Left renal cortex interstitium (tissue), 4 donors: ENCODE results near the gene NUCB1. TPM values are rescaled to one million over a fixed set of nuclear protein-coding genes. Genes with fewer than 3 reads are reported as not detected.
"Not testable (repeated sequence)": the region's sequence is repeated elsewhere in the genome, so short reads cannot be mapped to it uniquely, and the experiment has no call there.

Source experiments
- DNase-seq, 4 donors: peaks; one replicate each; pipeline ENCODE4 v3.0.0-alpha.2; 2013; ENCODE audit warnings: low read depth in 4 of 4, low spot score in 2 of 4, missing footprints in 1 of 4
- polyA plus RNA-seq, 4 donors: library from polyadenylated mRNA; unstranded; fragments of 120-200 nt; gene quantifications; one replicate each; pipeline ENCODE4 v1.2.1, GENCODE V29; 2013; ENCODE audit not compliant: insufficient read length in 4 of 4

The NUCB1 gene
- polyA plus RNA-seq, 4 donors = 249 to 328 (median 311) TPM

GRCh38 chr19:48902291-48902690 is 2.2 kb downstream of the NUCB1 start:
- not testable (repeated sequence) for DNase-seq

DNA sequence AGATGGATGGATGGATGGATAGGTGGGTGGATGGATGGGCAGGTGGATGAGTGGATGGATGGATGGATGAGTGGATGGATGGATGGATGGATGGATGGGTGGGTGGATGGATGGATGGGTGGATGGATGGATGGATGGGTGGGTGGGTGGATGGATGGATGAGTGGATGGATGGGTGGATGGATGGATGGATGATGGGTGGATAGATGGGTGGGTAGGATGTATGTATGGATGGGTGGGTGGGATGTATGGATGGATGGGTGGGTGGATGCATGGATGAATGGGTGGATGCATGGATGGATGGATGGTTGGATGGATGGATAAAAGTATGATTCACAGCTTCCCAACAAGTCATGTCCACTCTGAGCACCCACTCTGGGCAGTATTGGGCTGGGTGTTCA is 3.7 kb downstream of the NUCB1 start:
- not testable (repeated sequence) for DNase-seq

DNA sequence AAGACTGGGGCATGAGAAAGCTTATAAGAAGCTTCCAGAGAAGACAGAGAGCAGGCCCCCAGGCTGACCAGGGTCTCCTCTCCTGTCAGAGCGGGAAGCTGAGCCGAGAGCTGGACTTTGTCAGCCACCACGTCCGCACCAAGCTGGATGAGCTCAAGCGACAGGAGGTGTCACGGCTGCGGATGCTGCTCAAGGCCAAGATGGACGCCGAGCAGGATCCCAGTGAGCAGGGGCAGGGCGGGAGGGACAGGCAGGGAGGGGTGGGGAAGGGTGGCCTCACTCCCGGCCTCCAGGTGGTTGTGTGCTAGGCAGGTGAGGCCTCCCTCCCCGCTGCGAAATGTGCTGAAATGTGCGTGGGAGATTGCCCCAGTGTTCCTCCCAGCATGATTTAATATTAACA is 5.6 kb downstream of the NUCB1 start:
- no peak for DNase-seq

GRCh38 chr19:48906324-48906723 is 6.2 kb downstream of the NUCB1 start:
- no peak for DNase-seq

DNA sequence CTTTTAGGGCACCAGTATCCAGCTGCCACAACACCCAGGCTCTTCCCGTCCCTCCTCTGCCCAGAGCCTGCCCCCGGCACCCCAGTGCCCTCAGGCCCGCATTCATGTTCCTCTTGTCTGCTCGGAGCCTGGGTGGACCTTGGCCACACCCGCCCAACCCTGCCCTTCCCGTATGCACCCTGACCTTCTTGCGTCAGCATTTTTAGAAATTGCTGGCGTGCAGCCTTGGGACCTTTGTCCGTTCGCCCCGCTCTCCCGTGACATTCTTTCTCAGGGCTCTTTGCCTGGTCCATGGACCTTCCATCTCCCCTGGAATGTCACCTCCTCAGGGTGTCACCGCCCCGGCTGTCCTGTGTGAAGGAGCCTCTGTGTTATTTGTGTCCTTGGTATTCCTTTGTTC is 7.6 kb downstream of the NUCB1 start:
- DNase-seq = no peak

DNA sequence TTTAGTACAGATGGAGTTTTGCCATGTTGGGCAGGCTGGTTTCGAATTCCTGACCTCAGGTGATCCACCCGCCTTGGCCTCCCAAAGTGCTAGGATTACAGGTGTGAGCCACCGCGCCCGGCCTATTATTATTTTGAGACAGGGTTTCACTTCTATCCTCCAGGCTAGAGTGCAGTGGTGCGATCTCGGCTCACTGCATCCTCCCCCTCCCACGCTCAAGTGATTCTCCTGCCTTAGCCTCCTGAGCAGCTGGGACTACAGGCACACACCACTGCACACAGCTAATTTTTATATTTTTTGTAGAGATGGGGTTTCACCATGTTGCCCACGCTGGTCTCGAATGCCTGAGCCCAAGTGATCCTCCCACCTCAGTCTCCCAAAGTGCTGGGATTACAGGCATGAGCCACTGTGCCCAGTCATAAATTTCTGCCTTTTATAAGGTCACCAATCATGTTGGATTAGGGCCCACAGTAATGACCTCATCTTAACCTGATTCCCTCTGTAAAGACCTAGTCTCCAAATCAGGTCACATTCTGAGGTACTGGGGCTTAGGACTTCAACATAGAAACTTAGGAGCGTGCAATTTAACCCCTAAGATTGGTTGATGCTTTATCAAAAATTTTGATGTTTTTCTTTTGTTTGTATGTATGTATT is 9.4 kb downstream of the NUCB1 start:
- not testable (repeated sequence) for DNase-seq

DNA sequence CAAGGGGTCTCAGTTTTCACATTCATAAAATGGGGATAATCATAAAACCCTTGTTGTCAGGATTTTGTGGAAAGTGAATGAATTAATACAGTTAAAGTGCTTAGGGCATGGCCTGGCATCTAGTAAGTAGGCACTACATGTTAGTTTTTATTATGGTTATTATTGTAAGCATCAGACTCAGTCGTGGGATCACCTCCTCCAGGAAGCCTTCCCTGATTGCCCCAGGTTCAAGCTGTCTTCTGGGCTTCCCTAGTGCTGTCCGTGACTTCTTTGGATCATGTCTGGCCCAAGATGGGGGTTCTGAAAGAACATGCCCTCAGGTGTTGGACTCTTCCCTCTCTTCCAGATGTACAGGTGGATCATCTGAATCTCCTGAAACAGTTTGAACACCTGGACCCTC is 10.7 kb downstream of the NUCB1 start:
- DNase-seq = no peak

DNA sequence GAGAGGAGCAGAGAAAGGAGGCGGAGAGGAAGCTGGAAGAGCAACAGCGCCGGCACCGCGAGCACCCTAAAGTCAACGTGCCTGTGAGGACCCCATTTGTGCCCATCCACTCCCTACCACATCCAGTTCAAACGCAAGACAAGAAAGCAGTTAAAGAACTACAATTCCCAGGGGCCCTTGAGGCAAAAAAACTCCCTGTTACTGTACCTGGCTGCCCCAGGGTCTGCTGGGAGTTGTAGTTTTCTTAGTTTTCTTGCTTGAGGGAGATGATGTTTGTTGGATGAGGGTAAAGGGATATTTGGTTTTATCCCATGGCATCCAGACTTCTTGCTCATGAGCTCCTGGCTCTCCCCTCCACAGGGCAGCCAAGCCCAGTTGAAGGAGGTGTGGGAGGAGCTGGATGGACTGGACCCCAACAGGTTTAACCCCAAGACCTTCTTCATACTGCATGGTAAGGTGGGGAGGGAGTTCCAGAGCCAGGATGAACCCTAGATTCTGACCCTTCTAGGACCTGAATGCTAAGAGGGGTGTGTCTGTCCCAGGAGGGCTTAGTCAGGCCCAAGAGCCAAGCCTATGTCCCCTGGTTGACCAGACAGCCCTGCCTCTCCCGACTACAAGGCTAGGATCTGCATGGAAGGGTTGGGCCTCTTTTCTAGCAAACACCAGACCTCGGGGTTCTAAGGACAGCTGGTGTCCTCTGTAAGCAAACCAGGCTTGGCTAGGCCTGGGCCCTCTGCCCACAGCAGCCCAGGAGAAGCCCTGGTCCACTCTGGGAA is 13.2 kb downstream of the NUCB1 start:
- DNase-seq = no peak

DNA sequence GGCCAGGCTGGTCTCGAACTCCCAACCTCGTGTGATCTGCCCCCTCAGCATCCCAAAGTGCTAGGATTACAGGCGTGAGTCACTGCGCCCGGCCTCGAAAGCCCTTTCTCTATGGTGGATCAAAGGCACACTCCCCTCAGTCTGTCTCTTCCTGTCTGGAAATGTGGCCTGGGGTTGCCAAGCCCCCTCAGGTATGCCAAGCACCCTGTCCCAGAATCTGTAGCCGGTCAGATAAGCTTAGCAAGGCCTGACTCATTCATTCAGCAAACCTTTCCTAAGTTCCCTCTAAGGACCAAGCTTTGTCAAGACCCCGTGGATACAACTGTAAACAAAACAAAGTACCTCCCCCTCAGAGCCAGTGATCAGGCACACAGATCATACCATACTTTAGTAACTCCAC is 14.1 kb downstream of the NUCB1 start:
- no peak for DNase-seq

DNA sequence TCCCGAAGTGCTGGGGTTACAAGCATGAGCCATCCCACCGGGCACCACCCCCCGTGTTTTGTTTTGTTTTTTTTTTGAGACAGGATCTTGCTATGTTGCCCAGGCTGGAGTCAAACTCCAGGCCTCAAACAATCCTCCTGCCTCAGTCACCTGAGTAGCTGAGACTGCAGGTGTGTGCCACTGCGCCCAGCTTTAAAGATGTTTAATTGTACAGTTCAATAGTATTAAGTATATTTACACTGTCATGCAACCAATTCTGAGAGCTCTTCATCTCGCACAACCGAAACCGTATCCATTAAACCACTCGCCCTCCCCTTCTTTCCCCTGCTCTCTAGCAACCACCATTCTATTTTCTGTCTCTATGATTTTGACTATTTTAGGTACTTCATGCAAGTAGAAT is 15.6 kb downstream of the NUCB1 start:
- no peak for DNase-seq

DNA sequence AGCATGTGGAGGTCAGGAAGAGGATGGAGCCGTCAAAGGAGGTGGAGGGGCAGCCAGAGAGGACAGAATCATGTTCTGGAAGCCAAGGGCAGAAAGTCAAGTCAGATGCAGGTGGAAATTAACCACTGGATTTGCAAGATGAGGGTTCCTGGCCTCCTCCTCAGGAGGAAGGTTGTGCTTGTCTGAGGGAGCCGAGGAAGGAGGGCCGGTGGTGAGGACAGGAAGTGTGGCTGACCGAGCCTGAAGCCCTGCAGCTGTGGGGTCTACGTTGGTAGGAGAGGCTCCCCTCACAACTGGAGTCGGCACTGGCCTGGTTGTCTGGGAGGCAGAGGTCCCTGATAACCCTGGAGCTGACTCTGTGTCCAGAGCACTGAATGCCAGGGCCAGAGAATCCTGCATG is 18.0 kb downstream of the NUCB1 start:
- no peak for DNase-seq

DNA sequence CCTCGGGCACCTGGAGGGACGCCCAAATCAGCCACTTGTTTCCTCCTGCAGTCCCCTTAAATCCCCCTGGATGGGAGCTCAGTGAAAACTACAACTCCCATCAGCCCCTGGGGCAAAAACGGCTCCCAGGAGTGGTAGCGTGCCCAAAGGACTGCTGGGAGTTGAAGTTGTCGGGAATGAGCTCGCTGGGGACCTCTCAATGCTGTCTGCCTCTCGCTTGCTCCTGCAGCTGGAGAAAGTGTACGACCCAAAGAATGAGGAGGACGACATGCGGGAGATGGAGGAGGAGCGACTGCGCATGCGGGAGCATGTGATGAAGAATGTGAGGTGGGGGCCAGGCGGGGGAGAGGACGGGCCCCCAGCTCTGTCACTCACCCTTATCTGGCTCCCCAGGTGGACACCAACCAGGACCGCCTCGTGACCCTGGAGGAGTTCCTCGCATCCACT is 18.7 kb downstream of the NUCB1 start:
- DNase-seq = no peak

DNA sequence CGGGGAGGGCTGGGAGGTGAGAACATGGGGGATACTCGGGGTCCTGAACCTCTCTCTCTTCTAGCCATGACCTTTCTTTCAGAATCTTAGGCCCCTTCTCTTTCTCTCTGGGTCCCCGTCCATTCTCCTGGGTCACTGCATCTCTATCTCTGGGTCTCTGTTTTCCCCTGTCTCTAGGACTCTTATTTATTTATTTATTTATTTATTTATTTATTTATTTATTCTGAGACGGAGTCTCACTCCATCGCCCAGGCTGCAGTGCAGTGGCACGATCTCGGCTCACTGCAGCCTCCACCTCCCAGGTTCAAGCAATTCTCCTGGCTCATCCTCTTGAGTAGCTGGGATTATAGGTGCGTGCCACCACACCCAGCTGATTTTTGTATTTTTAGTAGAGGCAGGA is 19.2 kb downstream of the NUCB1 start:
- not testable (repeated sequence) for DNase-seq

GRCh38 chr19:48920949-48921348 is 20.8 kb downstream of the NUCB1 start:
- no peak for DNase-seq

DNA sequence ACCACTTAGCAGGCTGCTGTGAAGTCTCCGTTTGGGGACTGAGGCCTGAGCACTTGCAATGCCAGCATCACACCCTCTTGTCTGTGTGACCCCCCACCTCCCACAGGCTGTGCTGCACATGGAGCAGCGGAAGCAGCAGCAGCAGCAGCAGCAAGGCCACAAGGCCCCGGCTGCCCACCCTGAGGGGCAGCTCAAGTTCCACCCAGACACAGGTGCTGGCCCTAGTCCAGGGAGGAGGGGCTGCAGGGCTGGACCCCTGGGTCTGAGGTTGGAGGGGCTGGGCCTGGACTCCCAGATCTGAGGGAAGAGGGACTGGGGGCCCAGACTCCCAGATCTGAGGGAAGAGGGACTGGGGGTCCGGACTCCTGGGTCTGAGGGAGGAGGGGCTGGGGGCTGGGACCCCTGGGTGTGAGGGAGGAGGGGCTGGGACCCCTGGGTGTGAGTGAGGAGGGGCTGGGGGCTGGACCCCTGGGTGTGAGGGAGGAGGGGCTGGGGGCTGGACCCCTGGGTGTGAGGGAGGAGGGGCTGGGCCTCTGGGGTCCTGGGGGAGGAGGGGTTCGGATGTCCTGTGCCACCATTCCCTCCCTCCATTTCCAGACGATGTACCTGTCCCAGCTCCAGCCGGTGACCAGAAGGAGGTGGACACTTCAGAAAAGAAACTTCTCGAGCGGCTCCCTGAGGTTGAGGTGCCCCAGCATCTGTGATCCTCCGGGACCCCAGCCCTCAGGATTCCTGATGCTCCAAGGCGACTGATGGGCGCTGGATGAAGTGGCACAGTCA is 21.8 kb downstream of the NUCB1 start:
- DNase-seq = no peak

GRCh38 chr19:48922548-48923490 is 22.7 kb downstream of the NUCB1 start:
- DNase-seq = no peak

GRCh38 chr19:48925240-48925843 is 25.2 kb downstream of the NUCB1 start:
- DNase-seq = no peak

DNA sequence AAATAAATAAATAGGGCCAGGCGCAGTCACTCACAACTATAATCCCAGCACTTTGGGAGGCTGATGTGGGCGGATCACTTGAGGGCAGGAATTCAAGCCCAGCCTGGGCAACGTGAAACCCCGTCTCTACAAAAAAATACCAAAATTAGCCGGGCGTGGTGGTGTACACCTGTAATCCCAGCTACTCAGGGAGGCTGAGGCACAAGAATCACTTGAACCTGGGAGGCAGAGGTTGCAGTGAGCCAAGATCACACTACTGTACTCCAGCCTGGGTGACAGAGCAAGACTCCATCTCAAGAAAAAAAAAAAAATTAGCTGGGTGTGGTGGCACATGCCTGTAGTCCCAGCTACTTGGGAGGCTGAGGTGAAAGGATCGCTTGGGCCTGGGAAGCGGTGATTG is 25.8 kb downstream of the NUCB1 start:
- not testable (repeated sequence) for DNase-seq

DNA sequence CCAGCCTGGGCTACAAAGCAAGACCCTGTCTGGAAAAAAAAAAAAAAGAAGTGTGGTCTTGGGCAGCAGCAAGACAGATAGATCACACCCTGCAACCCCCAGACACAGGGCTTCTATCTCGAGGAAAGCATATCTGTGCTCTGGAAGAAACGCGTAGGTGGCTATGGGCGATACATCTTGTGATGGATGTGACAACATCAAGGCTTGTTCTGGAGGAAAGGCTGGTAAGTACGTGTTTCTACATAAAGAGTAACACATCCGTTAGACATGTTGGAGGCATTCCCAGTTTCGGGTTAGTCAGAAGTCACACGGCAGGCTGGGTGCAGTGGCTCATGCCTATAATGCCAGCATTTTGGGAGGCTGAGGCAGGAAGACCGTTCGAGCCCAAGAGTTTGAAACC is 26.8 kb downstream of the NUCB1 start:
- no peak for DNase-seq

- not testable (repeated sequence) for DNase-seq
These were observed 27.6 kb downstream of the NUCB1 start for GRCh38 chr19:48927692-48928091.
